IPS-11a (cell line): ENCODE results near the gene FBXO34.
"Not testable (repeated sequence)": the region's sequence is repeated elsewhere in the genome, so short reads cannot be mapped to it uniquely, and the experiment has no call there.

Experiments
- H3K4me3 ChIP-seq: one replicate; pipeline ENCODE4 v1.5.1; 2013; ENCODE audit warnings: low read depth, low read length, control low read depth

Gene FBXO34

DNA sequence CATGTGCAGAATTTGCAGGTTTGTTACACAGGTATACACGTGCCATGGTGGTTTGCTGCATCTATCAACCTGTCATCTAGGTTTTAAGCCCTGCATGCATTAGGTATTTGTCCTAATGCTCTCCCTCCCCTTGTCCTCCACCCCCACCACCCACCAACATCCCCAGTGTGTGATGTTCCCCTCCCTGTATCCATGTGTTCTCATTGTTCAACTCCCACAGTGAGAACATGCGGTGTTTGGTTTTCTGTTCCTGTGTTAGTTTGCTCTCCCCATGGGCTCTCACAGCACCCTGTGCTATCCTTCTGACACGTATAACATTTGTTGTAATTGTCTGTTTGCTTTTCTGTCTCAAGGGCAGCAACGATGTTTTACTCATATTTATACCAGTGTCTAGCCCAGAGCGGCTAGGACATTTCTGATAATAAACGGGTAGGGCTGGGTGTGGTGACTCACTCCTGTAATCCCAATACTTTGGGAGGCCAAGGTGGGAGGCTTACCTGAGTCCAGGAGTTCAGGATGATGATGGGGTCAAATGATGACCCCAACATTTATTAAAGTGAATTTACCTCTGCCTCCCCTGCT lies 73.5 kb downstream of the FBXO34 start:
- H3K4me3 ChIP-seq = not testable (repeated sequence)

DNA sequence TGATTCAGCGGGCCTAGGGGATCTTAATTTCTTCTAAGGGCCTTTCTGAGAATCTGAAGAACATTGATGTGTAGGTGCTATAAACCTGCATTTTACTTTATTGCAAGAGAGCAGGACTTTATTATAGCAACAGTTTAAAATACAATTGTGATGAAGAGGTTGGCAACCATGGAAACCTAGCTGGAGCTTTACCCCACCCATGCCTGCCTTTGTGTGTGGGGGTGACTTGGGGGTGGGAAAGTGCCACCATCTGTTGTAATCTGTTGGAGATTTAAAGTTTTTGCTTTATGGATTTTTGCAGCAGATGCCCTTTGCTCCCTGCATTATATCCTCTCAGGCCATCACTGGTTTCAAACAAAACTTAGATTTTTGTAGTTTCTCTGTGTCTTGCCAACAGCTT lies 75.8 kb downstream of the FBXO34 start:
- no peak overlapping the region for H3K4me3 ChIP-seq

GRCh38 chr14:55347748-55348147 lies 76.5 kb downstream of the FBXO34 start:
- H3K4me3 ChIP-seq = no peak overlapping the region

DNA sequence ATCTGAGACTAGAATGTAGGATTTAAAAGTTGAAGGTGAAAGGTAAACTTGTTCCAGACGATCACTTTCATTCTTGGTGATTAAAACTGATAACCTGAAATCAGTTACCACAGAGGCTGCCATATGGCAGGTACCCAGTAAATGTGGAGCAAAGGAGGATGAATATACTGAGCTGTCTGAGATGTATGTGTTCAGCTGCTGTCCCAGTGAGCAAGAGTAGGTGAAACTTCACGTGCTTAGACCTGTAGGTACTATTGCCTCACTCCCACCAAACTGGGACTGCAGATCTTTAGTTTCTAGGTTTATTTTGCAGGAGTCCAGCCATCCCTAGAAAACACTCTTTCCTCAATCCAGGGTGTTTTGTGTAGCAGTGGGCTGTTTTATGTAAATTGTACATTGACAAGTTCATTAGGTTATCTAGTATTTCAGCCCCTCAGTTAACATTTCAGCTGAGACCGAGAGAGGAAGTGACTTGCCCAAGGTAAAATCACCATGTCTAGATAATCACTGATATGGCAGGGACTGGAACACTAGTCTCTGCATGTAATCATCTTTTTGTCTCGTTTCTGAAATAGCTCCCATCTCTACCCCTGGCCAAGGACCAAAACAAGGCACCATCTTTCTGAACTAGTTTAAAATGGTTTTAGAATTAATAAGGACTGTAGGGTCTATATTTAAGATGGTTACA lies 77.7 kb downstream of the FBXO34 start:
- no peak overlapping the region for H3K4me3 ChIP-seq

DNA sequence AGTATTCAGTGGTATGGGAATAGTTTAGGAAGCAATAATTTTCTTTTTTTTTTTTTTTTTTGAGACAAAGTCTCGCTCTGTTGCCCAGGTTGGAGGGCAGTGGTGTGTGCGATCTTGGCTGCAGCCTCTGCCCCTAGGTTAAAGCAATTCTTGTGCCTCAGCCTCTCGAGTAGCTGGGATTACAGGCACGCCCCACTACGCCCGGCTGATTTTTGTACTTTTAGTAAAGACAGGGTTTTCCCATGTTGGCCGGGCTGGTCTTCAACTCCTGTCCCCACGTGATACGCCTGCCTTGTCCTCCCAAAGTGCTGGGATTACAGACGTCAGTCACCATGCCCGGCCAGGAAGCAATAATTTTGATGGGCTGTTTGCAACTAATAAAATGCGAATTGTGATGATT lies 78.3 kb downstream of the FBXO34 start:
- no peak overlapping the region for H3K4me3 ChIP-seq

DNA sequence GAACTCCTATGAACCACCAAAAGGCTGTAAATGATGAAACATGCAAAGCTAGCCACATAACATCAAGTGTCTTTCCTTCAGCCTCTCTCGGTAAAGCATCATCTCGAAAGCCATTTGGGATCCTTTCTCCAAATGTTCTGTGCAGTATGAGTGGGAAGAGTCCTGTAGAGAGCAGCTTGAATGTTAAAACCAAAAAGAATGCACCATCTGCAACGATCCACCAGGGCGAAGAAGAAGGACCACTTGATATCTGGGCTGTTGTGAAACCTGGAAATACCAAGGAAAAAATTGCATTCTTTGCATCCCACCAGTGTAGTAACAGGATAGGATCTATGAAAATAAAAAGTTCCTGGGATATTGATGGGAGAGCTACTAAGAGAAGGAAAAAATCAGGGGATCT lies 79.2 kb downstream of the FBXO34 start:
- H3K4me3 ChIP-seq = no peak overlapping the region

GRCh38 chr14:55351111-55351510 lies 79.9 kb downstream of the FBXO34 start:
- no peak overlapping the region for H3K4me3 ChIP-seq

DNA sequence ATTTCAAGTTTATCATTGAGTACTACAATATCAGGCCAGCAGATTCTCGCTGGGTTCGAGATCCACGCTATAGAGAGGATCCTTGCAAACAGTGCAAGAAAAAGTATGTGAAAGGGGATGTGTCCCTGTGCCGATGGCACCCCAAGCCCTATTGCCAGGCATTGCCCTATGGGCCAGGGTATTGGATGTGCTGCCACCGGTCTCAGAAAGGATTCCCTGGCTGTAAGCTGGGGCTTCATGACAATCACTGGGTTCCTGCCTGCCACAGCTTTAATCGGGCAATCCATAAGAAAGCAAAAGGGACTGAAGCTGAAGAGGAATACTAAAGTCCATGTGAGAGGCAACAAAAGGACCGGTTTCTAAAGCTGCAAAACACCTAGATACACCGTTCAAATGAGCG lies 81.0 kb downstream of the FBXO34 start:
- no peak overlapping the region for H3K4me3 ChIP-seq

DNA sequence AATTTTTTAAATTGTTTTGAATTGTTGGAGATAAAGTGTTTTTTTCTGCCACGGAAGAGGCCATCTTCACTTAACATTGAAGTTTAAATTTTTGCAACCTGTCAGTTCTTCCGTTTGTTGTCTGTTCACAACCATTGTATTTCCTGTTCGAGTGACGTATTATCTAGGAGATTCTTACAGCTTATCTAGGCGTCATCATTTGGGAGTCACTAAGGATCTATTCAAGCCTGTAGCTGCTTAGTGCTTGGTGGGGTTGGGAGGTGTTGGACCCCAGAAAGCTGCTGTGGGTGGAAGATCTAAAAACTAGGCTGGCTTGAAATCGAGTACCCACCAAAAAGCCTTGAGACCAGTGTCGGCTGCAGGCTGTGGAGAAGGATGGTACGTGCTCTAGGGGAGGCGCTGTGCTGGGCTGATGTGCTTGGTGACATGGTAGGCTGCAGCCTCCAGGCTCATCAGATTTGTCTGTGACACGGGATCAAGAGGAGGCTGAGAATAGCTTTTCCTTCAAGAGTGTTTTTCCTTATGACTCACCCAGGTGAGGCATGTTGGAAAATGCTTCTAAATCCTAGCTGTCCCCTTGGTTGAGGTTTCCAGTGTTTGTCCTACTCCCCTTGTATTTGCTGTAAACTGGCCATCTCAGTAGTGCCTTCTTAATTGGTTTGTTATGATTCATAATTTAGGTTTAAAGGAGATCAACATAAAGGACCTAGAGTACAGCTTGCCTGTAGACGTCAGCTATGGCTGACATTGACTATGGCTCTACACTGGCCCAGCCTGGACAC lies 82.7 kb downstream of the FBXO34 start:
- H3K4me3 ChIP-seq = no peak overlapping the region

GRCh38 chr14:55354500-55354899 lies 83.3 kb downstream of the FBXO34 start:
- H3K4me3 ChIP-seq = no peak overlapping the region

DNA sequence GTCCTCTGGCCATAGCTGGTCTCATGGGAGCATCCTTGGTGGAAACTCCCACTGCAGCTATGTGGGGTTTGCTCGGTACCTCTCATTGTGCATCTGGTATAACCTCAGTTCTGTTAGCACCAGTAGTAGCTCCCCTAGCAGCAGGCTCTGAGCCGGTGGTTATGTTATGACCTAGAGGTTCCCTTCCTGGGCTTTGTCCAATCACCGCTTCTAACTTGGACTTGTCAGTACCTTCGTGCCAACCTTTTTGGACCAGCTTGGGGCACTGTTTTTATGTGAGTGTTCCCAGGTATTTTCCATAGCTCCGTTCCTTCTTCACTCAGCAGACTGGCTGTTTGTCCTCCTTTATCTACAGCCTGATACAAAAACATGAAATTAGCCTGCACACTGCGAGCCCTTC lies 84.7 kb downstream of the FBXO34 start:
- no peak overlapping the region for H3K4me3 ChIP-seq

- no peak overlapping the region for H3K4me3 ChIP-seq
Observed at GRCh38 chr14:55356913-55357312, 85.7 kb downstream of the FBXO34 start.

- H3K4me3 ChIP-seq = no peak overlapping the region
Observed at GRCh38 chr14:55359307-55359706, 88.1 kb downstream of the FBXO34 start.

DNA sequence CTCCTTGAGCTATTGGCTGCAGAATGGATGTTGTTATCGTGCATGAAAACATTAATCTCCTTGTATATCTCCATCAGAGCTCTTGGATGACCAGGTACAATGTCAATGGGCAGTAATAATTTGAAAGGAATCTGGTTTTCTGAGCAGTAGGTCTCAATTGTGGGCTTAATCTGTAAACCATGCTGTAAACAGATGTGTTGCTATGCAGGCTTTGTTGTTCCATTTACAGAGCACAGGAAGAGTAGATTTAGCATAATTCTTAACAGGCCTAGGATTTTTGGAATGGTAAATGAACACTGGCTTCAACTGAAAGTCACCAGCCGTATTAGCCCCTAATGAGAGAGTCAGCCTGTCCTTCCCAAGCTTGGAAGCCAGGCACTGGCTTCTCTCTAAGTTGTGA lies 90.0 kb downstream of the FBXO34 start:
- H3K4me3 ChIP-seq = no peak overlapping the region

GRCh38 chr14:55366271-55366670 lies 95.0 kb downstream of the FBXO34 start:
- H3K4me3 ChIP-seq = no peak overlapping the region

DNA sequence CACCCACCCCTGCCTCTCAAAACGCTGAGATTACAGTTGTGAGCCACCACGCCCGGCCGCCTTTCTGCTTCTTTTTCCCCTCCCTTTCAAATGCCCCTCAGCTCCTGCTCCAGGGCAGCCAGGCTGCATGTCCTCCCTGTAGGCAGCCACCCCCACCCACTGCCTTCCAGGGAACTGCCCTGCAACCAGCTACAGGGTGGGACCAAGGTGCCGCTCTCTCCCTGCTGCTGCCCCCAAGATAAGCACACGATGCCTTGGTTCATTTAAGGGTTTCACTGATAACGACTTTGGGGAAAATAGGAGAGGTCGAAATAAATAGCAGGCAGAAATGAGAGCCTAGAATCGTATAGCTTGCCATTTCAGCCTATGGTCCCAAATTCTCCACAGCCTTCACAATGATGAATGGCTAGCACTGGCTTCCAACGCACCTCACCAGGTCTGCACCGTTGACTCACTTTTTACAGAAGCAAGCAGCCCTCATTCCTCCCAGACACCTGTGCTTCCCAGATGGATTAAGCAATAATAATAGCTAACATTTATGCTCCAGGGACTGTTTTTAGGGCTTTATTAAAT lies 99.7 kb downstream of the FBXO34 start:
- H3K4me3 ChIP-seq = no peak overlapping the region

GRCh38 chr14:55372423-55372822 lies 101.2 kb downstream of the FBXO34 start:
- no peak overlapping the region for H3K4me3 ChIP-seq

- H3K4me3 ChIP-seq = no peak overlapping the region
Observed at GRCh38 chr14:55372825-55373224, 101.6 kb downstream of the FBXO34 start.

DNA sequence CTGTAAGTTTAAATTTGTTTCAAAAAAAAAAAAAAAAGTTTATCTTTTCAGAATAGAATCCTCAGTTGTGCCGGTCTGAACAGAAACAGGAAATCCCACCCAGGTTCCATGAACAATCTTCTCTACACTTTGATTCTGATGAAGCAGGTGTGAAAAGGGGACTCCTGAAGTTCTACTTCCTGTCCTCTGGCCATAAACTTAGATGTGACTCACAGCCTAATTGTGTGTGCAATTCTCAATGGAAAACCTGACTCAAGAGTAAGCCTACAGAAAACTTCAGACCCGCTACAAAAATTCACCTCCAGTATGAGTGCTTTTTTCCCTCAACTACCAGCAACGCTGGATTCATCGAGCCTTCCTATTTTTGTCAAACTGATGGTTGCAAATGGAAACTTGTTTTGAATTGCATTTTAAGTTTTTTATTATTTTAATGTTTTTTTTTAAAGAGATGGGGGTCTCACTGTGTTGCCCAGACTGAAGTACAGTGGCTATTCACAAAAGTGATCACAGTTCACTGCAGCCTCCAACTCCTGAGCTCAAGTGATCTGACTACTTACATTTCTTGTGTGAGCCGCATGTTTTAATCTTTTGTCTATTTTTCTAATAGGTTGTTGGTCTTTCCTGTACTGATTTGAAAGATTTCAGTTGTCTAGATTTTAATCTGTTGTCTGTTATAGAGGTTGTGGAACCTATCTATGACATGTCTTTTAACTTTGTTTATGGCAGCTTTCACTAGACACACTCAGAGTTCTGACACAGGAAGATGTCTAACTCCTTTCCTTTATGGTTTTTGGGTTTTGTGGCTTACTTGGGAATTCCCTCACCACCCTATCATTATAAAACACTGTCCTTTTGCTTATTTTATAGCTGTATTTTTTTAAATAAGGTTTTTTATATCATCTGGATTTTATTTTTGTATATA lies 102.8 kb downstream of the FBXO34 start:
- H3K4me3 ChIP-seq = no peak overlapping the region

DNA sequence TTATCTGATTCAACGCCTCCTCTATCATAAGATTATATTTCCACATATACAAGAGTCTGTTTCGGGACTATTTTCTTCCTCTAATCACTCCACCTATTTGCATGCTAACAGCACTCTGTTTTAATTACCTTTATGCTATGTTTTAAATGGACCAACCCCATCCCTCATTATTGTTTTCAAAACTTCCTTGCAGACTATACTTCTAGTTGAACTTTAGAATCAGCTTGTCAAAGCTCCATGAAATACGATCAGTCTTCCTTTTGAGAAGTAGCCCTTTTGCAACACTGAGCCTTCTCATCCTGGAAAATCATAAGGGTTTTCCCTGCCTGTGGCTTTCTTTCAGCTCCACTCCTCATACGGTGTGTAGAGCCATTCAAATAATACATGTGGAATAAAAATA lies 103.5 kb downstream of the FBXO34 start:
- H3K4me3 ChIP-seq = no peak overlapping the region

- H3K4me3 ChIP-seq = no peak overlapping the region
Observed at GRCh38 chr14:55377236-55377635, 106.0 kb downstream of the FBXO34 start.
